SK-N-SH (cell line): Measurements from ENCODE around the gene MED27. TPM values are rescaled to one million over a fixed set of nuclear protein-coding genes. Genes with fewer than 3 reads are reported as not detected.

Source experiments
- CTCF ChIA-PET: fragments of 300-600, 350-600 bp; formaldehyde crosslinking; extraction: SDS; loops from one replicate; lab custom pipeline; 2021; lab: Yijun Ruan, JAX
- POLR2A ChIA-PET: fragments of 350-600 bp; sonication (Branson Sonifier 250); formaldehyde crosslinking; extraction: SDS; loops from one replicate; lab custom pipeline; 2020; ENCODE audit warnings: antibody characterized with exemption, inconsistent platforms; lab: Yijun Ruan, JAX
- DNase-seq: peaks from one replicate; pipeline ENCODE4 v3.0.0; 2012
- H2AFZ ChIP-seq: fragments of 200-600 bp; sonication (generic); 2 replicates; pipeline ENCODE4 v1.8.1; 2016; ENCODE audit warnings: antibody characterized with exemption, mild to moderate bottlenecking, low read depth
- H3F3A ChIP-seq: fragments of 200-600 bp; sonication (generic); replicated peaks from 2 replicates; pipeline ENCODE3; 2016; ENCODE audit warnings: antibody characterized with exemption, mild to moderate bottlenecking; ENCODE audit not compliant: insufficient read depth
- H3K27ac ChIP-seq, 2 experiments: fragments of 200-500 bp in 1 of 2; fragments of 200-600 bp in 1 of 2; sonication (Bioruptor generic) in 1 of 2; sonication (generic), shearing (Covaris generic) in 1 of 2; 2 replicates each; pipeline versions ENCODE4 v1.5.1 to v1.6.1; 2014 to 2016; ENCODE audit warnings: low read depth in 2 of 2, inconsistent platforms in 1 of 2, low read length in 1 of 2, mild to moderate bottlenecking in 1 of 2, mixed read lengths in 1 of 2
- H3K27me3 ChIP-seq: fragments of 200-600 bp; sonication (generic), shearing (Covaris generic); 2 replicates; pipeline ENCODE4 v1.6.1; 2016; ENCODE audit warnings: mixed run types; ENCODE audit not compliant: insufficient read depth
- H3K36me3 ChIP-seq, 2 experiments: fragments of 200-500 bp in 1 of 2; fragments of 200-600 bp in 1 of 2; sonication (Bioruptor generic) in 1 of 2; sonication (generic) in 1 of 2; replicated peaks in 1 of 2; 2 replicates each; pipeline versions ENCODE3 to v1.5.1; 2014 to 2016; ENCODE audit warnings: low read length in 1 of 2, mild to moderate bottlenecking in 1 of 2; ENCODE audit not compliant: insufficient read depth in 2 of 2, control insufficient read depth in 1 of 2
- H3K4me1 ChIP-seq, 2 experiments: fragments of 200-500 bp in 1 of 2; fragments of 200-600 bp in 1 of 2; sonication (Bioruptor generic) in 1 of 2; sonication (generic), shearing (Covaris generic) in 1 of 2; 2 replicates each; pipeline versions ENCODE4 v1.5.1 to v1.6.1; 2014 to 2016; ENCODE audit warnings: low read depth in 1 of 2, low read length in 1 of 2, mixed run types in 1 of 2; ENCODE audit not compliant: insufficient read depth in 2 of 2, control insufficient read depth in 1 of 2
- H3K4me2 ChIP-seq: fragments of 200-600 bp; sonication (generic), shearing (Covaris generic); 2 replicates; pipeline ENCODE4 v1.6.1; 2017; ENCODE audit warnings: mixed run types
- H3K4me3 ChIP-seq, 2 experiments: fragments of 200-500 bp in 1 of 2; fragments of 200-600 bp in 1 of 2; sonication (Bioruptor generic) in 1 of 2; sonication (generic), shearing (Covaris generic) in 1 of 2; 2 replicates each; pipeline versions ENCODE4 v1.5.1 to v1.8.1; 2014 to 2016; ENCODE audit warnings: low read depth in 2 of 2, inconsistent platforms in 1 of 2, low read length in 1 of 2, mild to moderate bottlenecking in 1 of 2, mixed read lengths in 1 of 2, moderate library complexity in 1 of 2
- H3K79me2 ChIP-seq: fragments of 200-600 bp; sonication (generic); 2 replicates; pipeline ENCODE4 v1.8.1; 2017; ENCODE audit warnings: mild to moderate bottlenecking; ENCODE audit not compliant: insufficient read depth
- H3K9ac ChIP-seq: fragments of 200-600 bp; sonication (generic); 2 replicates; pipeline ENCODE4 v1.6.1; 2017; ENCODE audit warnings: mixed run types
- H3K9me2 ChIP-seq: fragments of 200-600 bp; sonication (generic); 2 replicates; pipeline ENCODE4 v1.6.1; 2017; ENCODE audit warnings: mixed run types
- H3K9me3 ChIP-seq: fragments of 200-600 bp; sonication (generic); 2 replicates; pipeline ENCODE4 v1.6.1; 2017; ENCODE audit warnings: mixed run types, mild to moderate bottlenecking, moderate library complexity
- H4K20me1 ChIP-seq: fragments of 200-600 bp; sonication (generic); 2 replicates; pipeline ENCODE4 v1.6.1; 2017; ENCODE audit warnings: mild to moderate bottlenecking, mixed run types; ENCODE audit not compliant: insufficient read depth
- CHD2 ChIP-seq: fragments of 150-350 bp; IDR thresholded peaks from 2 replicates; pipeline ENCODE4 v1.6.1; 2018; ENCODE audit warnings: low read length; ENCODE audit not compliant: partially characterized antibody
- EZH2phosphoT487 ChIP-seq: fragments of 200-600 bp; sonication (generic); IDR thresholded peaks from 2 replicates; pipeline ENCODE4 v1.6.1; 2017; ENCODE audit warnings: low read depth, mixed run types, mild to moderate bottlenecking, antibody characterized with exemption, moderate library complexity, borderline replicate concordance
- FOSL2 ChIP-seq: IDR thresholded peaks from 2 replicates; pipeline ENCODE4 v1.4.0; 2012; ENCODE audit warnings: low read depth, mild to moderate bottlenecking, moderate library complexity, borderline replicate concordance
- FOXJ3 ChIP-seq: sonication (generic); formaldehyde crosslinking; IDR thresholded peaks from 2 replicates; pipeline ENCODE4 v1.5.1; 2020; ENCODE audit warnings: mild to moderate bottlenecking, missing genetic modification reagents
- GABPA ChIP-seq: IDR thresholded peaks from 2 replicates; pipeline ENCODE4 v1.4.0; 2012; ENCODE audit warnings: low read depth, mild to moderate bottlenecking
- MXI1 ChIP-seq: IDR thresholded peaks from 2 replicates; pipeline ENCODE4 v1.6.1; 2012; ENCODE audit warnings: mild to moderate bottlenecking, low read depth, low read length, improper control_type of control experiment
- RAD21 ChIP-seq: IDR thresholded peaks from 2 replicates; pipeline ENCODE4 v1.6.1; 2012; ENCODE audit warnings: mild to moderate bottlenecking, low read length
- TCF12 ChIP-seq: IDR thresholded peaks from 2 replicates; pipeline ENCODE4 v1.4.0; 2012
- WGBS: methylation state at CpG from one replicate; pipeline ENCODE4 v1.1.6; 2017; ENCODE audit warnings: low lambda C conversion rate; 5-methylcytosine and 5-hydroxymethylcytosine counted together
- polyA plus RNA-seq, 3 experiments: library from polyadenylated mRNA; depleted of rRNA; stranded (reverse); fragments of >200 nt; gene quantifications; 2 replicates each; pipeline ENCODE4 v1.2.3, GENCODE V29; 2012
- TF ChIP-seq, protein P1 (sequence below): fragments of 200-600 bp; sonication (generic); IDR thresholded peaks from 2 replicates; pipeline ENCODE4 v1.6.1; 2017; ENCODE audit warnings: antibody characterized with exemption, mild to moderate bottlenecking, moderate library complexity
- TF ChIP-seq, protein P2 (sequence below): IDR thresholded peaks from 2 replicates; pipeline ENCODE4 v1.4.0; 2012; ENCODE audit warnings: low read depth, borderline replicate concordance
- TF ChIP-seq, protein P3 (sequence below): IDR thresholded peaks from 2 replicates; pipeline ENCODE4 v1.4.0; 2012; ENCODE audit warnings: low read depth
- TF ChIP-seq, protein P4 (sequence below): fragments of 150-350 bp; IDR thresholded peaks from 2 replicates; pipeline ENCODE4 v1.6.1; 2016; ENCODE audit warnings: mild to moderate bottlenecking, low read depth, low read length
- TF ChIP-seq, protein P5 (sequence below): IDR thresholded peaks from 2 replicates; pipeline ENCODE4 v1.6.1; 2012; ENCODE audit warnings: mild to moderate bottlenecking, low read depth, low read length, moderate library complexity

MED27 gene
- polyA plus RNA-seq, 1 of the 3 experiments (the other 2 are of a cell fraction), result 35.0 TPM

DNA sequence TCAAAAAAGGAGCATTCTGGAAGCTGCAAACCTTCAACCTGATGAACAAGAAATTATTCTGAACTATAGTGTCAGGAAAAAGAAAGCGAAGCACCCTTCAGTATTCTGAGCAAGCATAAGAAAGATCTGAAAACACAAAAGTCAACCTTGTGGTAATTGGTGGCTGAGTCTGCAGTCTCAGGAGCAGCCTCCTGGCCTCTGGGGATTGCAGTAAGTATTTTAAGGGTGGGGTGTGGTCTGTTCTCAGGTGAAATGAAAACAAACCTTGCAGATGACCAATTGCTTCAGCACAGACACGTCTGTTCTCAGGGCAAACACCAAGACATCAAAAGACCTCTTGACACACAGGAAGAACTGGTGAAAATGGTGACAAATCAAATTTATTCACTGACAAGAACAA is 192.0 kb downstream of the MED27 start:
- H3K27me3 ChIP-seq, result no peaks in the 10 kb centered on the region
- no peak for DNase-seq
- H3K4me1 ChIP-seq, result peaks cover 6 to 61% of the 10 kb centered on the region in 2 experiments; a peak in 2 of 4 replicates
- no peaks in the 10 kb centered on the region for H4K20me1 ChIP-seq
- no peak overlapping the region for H3K4me2 ChIP-seq
- ChIA-PET CTCF (interaction anchor here (1.2 to 5.4 kb wide), 3 partner anchors 19 to 81 kb away, joined by 3 to 33 read pairs (median 4); no protein-coding TSS in a partner anchor), POLR2A (no interaction called here)
- no peaks in the 10 kb centered on the region for H3K9me2 ChIP-seq
- no peaks in the 10 kb centered on the region for H3K9me3 ChIP-seq
- H3F3A ChIP-seq, result no peaks in the 10 kb centered on the region
- peaks cover 7 to 8% of the 10 kb centered on the region in 2 experiments for H3K36me3 ChIP-seq
- TF ChIP-seq FOXJ3 (CRISPR knock-in tag) (no peak), FOSL2 (no peak), MXI1 (no peak), EZH2phosphoT487 (no peak), GABPA (no peak), RAD21 (no peak), CHD2 (no peak)
- TF ChIP-seq, protein P1, sequence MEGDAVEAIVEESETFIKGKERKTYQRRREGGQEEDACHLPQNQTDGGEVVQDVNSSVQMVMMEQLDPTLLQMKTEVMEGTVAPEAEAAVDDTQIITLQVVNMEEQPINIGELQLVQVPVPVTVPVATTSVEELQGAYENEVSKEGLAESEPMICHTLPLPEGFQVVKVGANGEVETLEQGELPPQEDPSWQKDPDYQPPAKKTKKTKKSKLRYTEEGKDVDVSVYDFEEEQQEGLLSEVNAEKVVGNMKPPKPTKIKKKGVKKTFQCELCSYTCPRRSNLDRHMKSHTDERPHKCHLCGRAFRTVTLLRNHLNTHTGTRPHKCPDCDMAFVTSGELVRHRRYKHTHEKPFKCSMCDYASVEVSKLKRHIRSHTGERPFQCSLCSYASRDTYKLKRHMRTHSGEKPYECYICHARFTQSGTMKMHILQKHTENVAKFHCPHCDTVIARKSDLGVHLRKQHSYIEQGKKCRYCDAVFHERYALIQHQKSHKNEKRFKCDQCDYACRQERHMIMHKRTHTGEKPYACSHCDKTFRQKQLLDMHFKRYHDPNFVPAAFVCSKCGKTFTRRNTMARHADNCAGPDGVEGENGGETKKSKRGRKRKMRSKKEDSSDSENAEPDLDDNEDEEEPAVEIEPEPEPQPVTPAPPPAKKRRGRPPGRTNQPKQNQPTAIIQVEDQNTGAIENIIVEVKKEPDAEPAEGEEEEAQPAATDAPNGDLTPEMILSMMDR, result no peak
- TF ChIP-seq, protein P2, sequence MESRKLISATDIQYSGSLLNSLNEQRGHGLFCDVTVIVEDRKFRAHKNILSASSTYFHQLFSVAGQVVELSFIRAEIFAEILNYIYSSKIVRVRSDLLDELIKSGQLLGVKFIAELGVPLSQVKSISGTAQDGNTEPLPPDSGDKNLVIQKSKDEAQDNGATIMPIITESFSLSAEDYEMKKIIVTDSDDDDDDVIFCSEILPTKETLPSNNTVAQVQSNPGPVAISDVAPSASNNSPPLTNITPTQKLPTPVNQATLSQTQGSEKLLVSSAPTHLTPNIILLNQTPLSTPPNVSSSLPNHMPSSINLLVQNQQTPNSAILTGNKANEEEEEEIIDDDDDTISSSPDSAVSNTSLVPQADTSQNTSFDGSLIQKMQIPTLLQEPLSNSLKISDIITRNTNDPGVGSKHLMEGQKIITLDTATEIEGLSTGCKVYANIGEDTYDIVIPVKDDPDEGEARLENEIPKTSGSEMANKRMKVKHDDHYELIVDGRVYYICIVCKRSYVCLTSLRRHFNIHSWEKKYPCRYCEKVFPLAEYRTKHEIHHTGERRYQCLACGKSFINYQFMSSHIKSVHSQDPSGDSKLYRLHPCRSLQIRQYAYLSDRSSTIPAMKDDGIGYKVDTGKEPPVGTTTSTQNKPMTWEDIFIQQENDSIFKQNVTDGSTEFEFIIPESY, result no peak
- TF ChIP-seq, protein P3, sequence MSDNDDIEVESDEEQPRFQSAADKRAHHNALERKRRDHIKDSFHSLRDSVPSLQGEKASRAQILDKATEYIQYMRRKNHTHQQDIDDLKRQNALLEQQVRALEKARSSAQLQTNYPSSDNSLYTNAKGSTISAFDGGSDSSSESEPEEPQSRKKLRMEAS, result no peak
- TF ChIP-seq, protein P4, sequence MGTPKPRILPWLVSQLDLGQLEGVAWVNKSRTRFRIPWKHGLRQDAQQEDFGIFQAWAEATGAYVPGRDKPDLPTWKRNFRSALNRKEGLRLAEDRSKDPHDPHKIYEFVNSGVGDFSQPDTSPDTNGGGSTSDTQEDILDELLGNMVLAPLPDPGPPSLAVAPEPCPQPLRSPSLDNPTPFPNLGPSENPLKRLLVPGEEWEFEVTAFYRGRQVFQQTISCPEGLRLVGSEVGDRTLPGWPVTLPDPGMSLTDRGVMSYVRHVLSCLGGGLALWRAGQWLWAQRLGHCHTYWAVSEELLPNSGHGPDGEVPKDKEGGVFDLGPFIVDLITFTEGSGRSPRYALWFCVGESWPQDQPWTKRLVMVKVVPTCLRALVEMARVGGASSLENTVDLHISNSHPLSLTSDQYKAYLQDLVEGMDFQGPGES, result no peak
- 90% methylated on average over 2 of the region's 2 CpGs for WGBS
- H3K79me2 ChIP-seq, result no peaks in the 10 kb centered on the region
- no peak overlapping the region for H2AFZ ChIP-seq
- no peak overlapping the region for H3K9ac ChIP-seq
- H3K27ac ChIP-seq, result no peak overlapping the region; a peak in 1 of 4 replicates
- H3K4me3 ChIP-seq, result no peak overlapping the region

DNA sequence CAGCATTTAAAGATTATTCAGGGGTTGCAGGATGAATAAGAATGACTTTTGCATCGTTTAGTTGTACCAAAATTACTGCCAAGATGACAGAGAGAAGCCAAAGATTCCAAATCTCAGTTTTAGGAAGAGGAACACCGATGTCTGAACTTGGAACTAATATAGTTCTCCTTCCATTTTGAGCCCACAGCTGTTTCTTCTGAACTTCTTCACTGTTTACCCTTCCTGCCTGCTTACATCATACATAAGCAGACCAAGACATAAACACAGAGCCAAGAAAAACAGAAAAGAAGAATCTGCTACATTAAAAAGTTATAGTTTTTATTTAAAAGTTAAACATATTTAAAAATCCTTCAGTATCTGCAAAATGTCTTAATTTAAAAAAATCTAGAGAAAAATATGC is 192.8 kb downstream of the MED27 start:
- ChIA-PET CTCF (interaction anchor here (1.2 to 5.4 kb wide), 4 partner anchors 18 to 115 kb away, joined by 3 to 33 read pairs (median 4); no protein-coding TSS in a partner anchor), POLR2A (no interaction called here)
- TF ChIP-seq, protein P5, sequence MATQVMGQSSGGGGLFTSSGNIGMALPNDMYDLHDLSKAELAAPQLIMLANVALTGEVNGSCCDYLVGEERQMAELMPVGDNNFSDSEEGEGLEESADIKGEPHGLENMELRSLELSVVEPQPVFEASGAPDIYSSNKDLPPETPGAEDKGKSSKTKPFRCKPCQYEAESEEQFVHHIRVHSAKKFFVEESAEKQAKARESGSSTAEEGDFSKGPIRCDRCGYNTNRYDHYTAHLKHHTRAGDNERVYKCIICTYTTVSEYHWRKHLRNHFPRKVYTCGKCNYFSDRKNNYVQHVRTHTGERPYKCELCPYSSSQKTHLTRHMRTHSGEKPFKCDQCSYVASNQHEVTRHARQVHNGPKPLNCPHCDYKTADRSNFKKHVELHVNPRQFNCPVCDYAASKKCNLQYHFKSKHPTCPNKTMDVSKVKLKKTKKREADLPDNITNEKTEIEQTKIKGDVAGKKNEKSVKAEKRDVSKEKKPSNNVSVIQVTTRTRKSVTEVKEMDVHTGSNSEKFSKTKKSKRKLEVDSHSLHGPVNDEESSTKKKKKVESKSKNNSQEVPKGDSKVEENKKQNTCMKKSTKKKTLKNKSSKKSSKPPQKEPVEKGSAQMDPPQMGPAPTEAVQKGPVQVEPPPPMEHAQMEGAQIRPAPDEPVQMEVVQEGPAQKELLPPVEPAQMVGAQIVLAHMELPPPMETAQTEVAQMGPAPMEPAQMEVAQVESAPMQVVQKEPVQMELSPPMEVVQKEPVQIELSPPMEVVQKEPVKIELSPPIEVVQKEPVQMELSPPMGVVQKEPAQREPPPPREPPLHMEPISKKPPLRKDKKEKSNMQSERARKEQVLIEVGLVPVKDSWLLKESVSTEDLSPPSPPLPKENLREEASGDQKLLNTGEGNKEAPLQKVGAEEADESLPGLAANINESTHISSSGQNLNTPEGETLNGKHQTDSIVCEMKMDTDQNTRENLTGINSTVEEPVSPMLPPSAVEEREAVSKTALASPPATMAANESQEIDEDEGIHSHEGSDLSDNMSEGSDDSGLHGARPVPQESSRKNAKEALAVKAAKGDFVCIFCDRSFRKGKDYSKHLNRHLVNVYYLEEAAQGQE, result no peak
- TF ChIP-seq TCF12, result no peak
- Histone ChIP-seq H3K27ac (no peak overlapping the region), H4K20me1 (no peaks in the 10 kb centered on the region), H3K79me2 (no peaks in the 10 kb centered on the region), H3K9me2 (no peaks in the 10 kb centered on the region), H3K36me3 (peaks cover 3 to 7% of the 10 kb centered on the region in 2 experiments), H3K4me2 (no peak overlapping the region), H3K4me3 (no peak overlapping the region), H3K4me1 (peaks cover 6 to 59% of the 10 kb centered on the region in 2 experiments; a peak in 2 of 4 replicates), H3F3A (no peaks in the 10 kb centered on the region), H3K27me3 (no peaks in the 10 kb centered on the region), H2AFZ (no peak overlapping the region), H3K9me3 (no peaks in the 10 kb centered on the region), H3K9ac (no peak overlapping the region)
- no peak for DNase-seq
- WGBS, result 92% methylated on average over 2 of the region's 2 CpGs
